GM23338 (cell line): Measurements from ENCODE around the gene ARL4D.

Experiments used
- CREB1 ChIP-seq: fragments of 250-450 bp; sonication (Bioruptor Pico); IDR thresholded peaks from 2 replicates; pipeline ENCODE4 v1.5.0; 2020; ENCODE audit warnings: low read depth, mild to moderate bottlenecking, moderate library complexity
- JUNB ChIP-seq: IDR thresholded peaks from one replicate; pipeline ENCODE4 v1.6.1; 2016; ENCODE audit warnings: antibody characterized with exemption; ENCODE audit not compliant: unreplicated experiment
- POLR2AphosphoS5 ChIP-seq: IDR thresholded peaks from 2 replicates; pipeline ENCODE4 v1.6.1; 2016; ENCODE audit warnings: antibody characterized with exemption, low read depth
- TF ChIP-seq, protein P1 (sequence below), 2 experiments: fragments of 200-600 bp in 1 of 2; sonication (generic) in 1 of 2; conservative IDR thresholded peaks; 2 replicates each; pipeline versions ENCODE4 v1.5.1 to v1.6.1; 2016 to 2017; ENCODE audit warnings: antibody characterized with exemption in 2 of 2, low read depth in 2 of 2, mild to moderate bottlenecking in 2 of 2, moderate library complexity in 1 of 2

DNA sequence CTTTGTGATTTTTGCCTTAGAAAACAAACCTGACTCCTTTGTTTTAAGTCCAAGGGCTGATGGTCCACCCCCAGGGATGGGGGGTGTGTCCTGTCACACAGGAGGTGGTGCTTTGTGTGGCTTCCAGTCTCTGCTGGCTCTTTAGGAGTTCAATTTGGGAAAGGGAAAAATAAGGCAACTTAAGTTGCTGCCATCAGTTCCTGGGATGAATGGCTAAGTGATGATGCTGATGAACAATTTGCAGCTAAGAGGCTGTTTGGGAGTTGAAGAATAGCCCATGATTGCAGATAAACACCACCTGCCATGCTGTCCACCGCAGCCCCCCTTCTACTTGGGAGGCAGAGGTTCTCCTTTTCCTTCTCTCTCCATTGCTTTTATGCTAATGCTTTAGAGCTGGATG lies 40.2 kb downstream of the ARL4D start:
- TF ChIP-seq JUNB (no peak), CREB1 (CRISPR knock-in tag) (no peak), POLR2AphosphoS5 (no peak)
- TF ChIP-seq, protein P1, sequence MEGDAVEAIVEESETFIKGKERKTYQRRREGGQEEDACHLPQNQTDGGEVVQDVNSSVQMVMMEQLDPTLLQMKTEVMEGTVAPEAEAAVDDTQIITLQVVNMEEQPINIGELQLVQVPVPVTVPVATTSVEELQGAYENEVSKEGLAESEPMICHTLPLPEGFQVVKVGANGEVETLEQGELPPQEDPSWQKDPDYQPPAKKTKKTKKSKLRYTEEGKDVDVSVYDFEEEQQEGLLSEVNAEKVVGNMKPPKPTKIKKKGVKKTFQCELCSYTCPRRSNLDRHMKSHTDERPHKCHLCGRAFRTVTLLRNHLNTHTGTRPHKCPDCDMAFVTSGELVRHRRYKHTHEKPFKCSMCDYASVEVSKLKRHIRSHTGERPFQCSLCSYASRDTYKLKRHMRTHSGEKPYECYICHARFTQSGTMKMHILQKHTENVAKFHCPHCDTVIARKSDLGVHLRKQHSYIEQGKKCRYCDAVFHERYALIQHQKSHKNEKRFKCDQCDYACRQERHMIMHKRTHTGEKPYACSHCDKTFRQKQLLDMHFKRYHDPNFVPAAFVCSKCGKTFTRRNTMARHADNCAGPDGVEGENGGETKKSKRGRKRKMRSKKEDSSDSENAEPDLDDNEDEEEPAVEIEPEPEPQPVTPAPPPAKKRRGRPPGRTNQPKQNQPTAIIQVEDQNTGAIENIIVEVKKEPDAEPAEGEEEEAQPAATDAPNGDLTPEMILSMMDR (conservative IDR thresholded peaks at IDR 0.05; ENCODE audit: low read depth in 2 of 2), result no peak
